Stimulated activated CD8-positive, alpha-beta memory T cell treated with anti-CD3 and anti-CD28 coated beads, Interleukin-15, amount 100 ng/mL, for 24 hours (primary cell): ENCODE results near the gene TSPYL1.
A peak's percentile ranks its signal among the peaks of the same experiment; 100 is the strongest.

ENCODE experiments used
- DNase-seq: peaks from one replicate; pipeline ENCODE4 v3.0.0-alpha.2; 2020; ENCODE audit warnings: low read depth

The TSPYL1 gene

GRCh38 chr6:116258520-116258919, 21.2 kb downstream of the TSPYL1 start:
- DNase-seq: no peak

- no peak for DNase-seq
Observed at GRCh38 chr6:116256694-116257093, 23.0 kb downstream of the TSPYL1 start.

- DNase-seq: no peak
Observed at GRCh38 chr6:116255246-116255800, 24.4 kb downstream of the TSPYL1 start.

- DNase-seq: no peak
Observed at GRCh38 chr6:116254297-116255056, 25.3 kb downstream of the TSPYL1 start.

- DNase-seq: peak; percentile 70
Observed at GRCh38 chr6:116253505-116254296, 26.0 kb downstream of the TSPYL1 start, which contains the start of gene TSPYL4. TSS of gene TSPYL4 (minus strand) at chr6:116254075. CDS start at chr6:116254008, 67 bp downstream.

DNA sequence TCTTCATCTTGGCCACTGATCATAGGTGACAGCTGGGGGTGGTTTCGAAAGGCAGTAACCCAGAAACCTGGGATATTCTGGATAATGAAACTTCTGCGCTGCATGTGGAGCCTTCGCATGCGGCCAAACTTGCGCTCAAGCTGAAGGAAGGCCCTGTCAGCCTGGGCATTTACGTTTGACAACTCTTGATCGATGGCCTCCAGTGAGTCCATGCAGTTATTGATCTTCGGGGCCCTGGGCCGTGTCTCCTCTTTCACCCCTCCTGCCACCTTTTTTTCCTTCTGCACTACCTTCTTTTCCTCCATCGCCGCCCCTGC, 26.6 kb downstream of the TSPYL1 start:
- no peak for DNase-seq

- DNase-seq: no peak
Observed at GRCh38 chr6:116251568-116252384, 28.0 kb downstream of the TSPYL1 start.

GRCh38 chr6:116248577-116248976, 31.2 kb downstream of the TSPYL1 start:
- no peak for DNase-seq

GRCh38 chr6:116247285-116247684, 32.4 kb downstream of the TSPYL1 start:
- DNase-seq: no peak

DNA sequence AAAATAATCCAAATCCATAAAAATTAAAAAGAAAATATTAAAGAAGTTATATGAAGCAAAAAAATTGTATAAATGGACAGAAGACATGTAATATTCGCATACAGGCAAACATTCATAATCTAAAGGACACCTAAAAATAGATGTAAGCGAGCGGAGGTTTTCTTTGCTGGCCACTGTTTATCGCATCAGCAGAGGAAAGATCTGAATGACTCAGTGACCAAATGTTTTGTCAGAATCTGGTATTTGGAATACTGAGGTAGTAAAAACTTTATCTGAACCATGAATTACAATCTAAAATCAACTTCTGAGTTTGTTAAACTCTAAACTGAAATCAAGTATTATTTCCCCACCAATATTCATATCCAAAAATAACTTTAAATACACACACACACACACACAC, 33.6 kb downstream of the TSPYL1 start:
- no peak for DNase-seq

GRCh38 chr6:116244284-116244683, 35.4 kb downstream of the TSPYL1 start:
- no peak for DNase-seq

DNA sequence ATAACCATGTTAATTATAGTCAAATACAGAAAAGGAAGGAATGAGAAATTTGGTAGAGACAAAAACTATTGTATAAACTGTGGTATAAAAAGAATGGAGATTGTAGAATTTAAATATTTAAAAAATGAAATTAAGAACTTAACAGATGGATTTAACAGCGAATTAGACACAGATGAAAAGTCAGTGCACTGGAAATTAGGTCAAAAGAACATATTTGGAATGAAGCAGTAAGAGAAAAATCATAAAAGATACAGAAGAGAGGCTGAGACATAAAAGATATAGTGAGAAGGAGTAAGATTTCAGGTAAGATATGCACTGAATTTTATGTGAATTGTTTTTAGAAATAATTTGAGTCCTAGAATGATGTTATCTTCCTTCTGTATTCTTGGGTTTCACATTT, 39.9 kb downstream of the TSPYL1 start:
- DNase-seq: no peak

DNA sequence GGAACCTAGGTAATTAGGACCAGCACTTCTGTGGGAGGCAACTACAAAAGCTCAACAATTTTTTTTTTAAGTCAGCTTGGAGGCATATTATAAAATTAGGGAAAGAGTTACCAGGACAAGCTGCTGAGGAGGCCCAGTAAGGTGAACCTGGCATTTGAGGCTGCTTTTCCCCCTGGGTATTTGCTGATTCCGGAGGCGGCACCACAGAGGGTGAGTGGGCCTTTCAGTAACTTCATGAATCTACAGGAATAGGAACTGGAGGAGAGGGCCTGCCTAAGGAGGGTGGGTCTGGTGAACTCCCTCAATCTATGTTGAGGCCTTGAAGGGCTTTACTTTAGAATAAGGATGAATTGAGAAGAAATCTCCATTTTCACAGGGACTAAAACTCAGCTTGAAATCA, 40.5 kb downstream of the TSPYL1 start:
- DNase-seq: no peak

GRCh38 chr6:116238083-116238482, 41.6 kb downstream of the TSPYL1 start:
- DNase-seq: no peak

DNA sequence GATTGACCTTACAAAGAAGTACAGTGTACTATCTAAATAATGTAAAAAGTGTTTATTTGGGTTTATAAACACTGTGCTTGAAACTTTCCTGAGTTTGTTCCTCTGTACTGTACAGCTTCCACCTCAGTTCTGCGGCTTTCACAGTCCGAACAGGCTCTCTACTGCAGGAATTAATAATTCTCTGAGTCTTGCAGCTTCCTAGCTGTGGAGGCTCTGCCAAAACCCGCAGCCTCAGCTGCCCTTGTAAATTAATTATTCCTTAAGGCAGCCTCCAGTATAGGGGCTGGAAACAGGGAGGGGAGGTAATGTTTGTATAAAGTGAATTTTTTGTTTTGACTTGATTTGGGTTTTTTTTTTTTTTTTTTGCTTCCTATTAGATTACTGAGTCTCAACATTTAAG, 45.0 kb downstream of the TSPYL1 start:
- no peak for DNase-seq

GRCh38 chr6:116229287-116229913, 50.3 kb downstream of the TSPYL1 start:
- no peak for DNase-seq
